Panc1 (cell line): ENCODE data around the gene PDLIM4.

Experiments used
- CTCF ChIP-seq: fragments of 450-650 bp; IDR thresholded peaks from 2 replicates; pipeline ENCODE4 v1.5.1; 2017; ENCODE audit warnings: mild to moderate bottlenecking
- POLR2AphosphoS5 ChIP-seq: IDR thresholded peaks from 2 replicates; pipeline ENCODE4 v1.6.1; 2012; ENCODE audit warnings: mild to moderate bottlenecking, low read depth, low read length, moderate library complexity
- REST ChIP-seq, 2 experiments: IDR thresholded peaks; 2 replicates each; pipeline ENCODE4 v1.6.1; 2011 to 2012; ENCODE audit warnings: low read depth in 2 of 2, control low read depth in 1 of 2, low read length in 1 of 2, mild to moderate bottlenecking in 1 of 2, moderate library complexity in 1 of 2; ENCODE audit not compliant: insufficient read depth in 1 of 2
- SIN3A ChIP-seq: IDR thresholded peaks from 2 replicates; pipeline ENCODE4 v1.6.1; 2012; ENCODE audit warnings: low read depth, mild to moderate bottlenecking, low read length, moderate library complexity, borderline replicate concordance; ENCODE audit not compliant: insufficient read depth

- TF ChIP-seq SIN3A (no peak), REST (IDR thresholded peaks at IDR 0.05; ENCODE audit: insufficient read depth in 1 of 2, low read depth in 2 of 2, low read length in 1 of 2) (no peak), CTCF (no peak), POLR2AphosphoS5 (no peak)
These were observed 1.8 kb downstream of the PDLIM4 start for GRCh38 chr5:132259069-132259851.
